ENCODE data around the gene GLB1L. TPM values are rescaled to one million over a fixed set of nuclear protein-coding genes. Genes with fewer than 3 reads are reported as not detected.

The GLB1L gene
- polyA plus RNA-seq, 1 of the 3 experiments (the other 2 are of a cell fraction): 11.7 TPM

GRCh38 chr2:219225350-219225749 lies 19.9 kb downstream of the GLB1L start (continued):
- TF ChIP-seq FOXJ3 (CRISPR knock-in tag; IDR thresholded peaks at IDR 0.05) (no peak), YY1 (IDR thresholded peaks at IDR 0.05; ENCODE audit: low read depth) (no peak), JUND (IDR thresholded peaks at IDR 0.05) (no peak), POLR2AphosphoS5 (IDR thresholded peaks at IDR 0.05; ENCODE audit: low read depth, low read length) (no peak), FOSL2 (IDR thresholded peaks at IDR 0.05; ENCODE audit: borderline replicate concordance, low read depth) (no peak), RXRA (IDR thresholded peaks at IDR 0.05; ENCODE audit: borderline replicate concordance, low read depth) (no peak), REST (IDR thresholded peaks at IDR 0.05; ENCODE audit: low read depth, low read length) (no peak), GABPA (IDR thresholded peaks at IDR 0.05; ENCODE audit: low read depth) (no peak), EP300 (IDR thresholded peaks at IDR 0.05; ENCODE audit: borderline replicate concordance in 1 of 2, low read depth in 1 of 2, low read length in 1 of 2) (no peak)

- no peaks in the 10 kb centered on the region for H4K20me1 ChIP-seq (ENCODE audit: insufficient read depth)
- H3K27ac ChIP-seq (ENCODE audit: low read depth in 2 of 2, low read length in 1 of 2): no peak overlapping the region
- TF ChIP-seq POLR2AphosphoS5 (IDR thresholded peaks at IDR 0.05; ENCODE audit: low read depth, low read length) (no peak), RCOR1 (IDR thresholded peaks at IDR 0.05; ENCODE audit: low read length) (no peak), REST (IDR thresholded peaks at IDR 0.05; ENCODE audit: low read depth, low read length) (no peak), JUND (IDR thresholded peaks at IDR 0.05) (no peak), ZBTB33 (IDR thresholded peaks at IDR 0.05; ENCODE audit: borderline replicate concordance, low read depth) (no peak), MEF2A (IDR thresholded peaks at IDR 0.05; ENCODE audit: borderline replicate concordance, low read depth) (no peak), SMC3 (IDR thresholded peaks at IDR 0.05; ENCODE audit: low read depth, low read length) (no peak), EZH2phosphoT487 (IDR thresholded peaks at IDR 0.05; ENCODE audit: borderline replicate concordance, low read depth) (no peak), FOSL2 (IDR thresholded peaks at IDR 0.05; ENCODE audit: borderline replicate concordance, low read depth) (no peak), NRF1 (IDR thresholded peaks at IDR 0.05; ENCODE audit: low read depth, low read length) (no peak), NFIC (IDR thresholded peaks at IDR 0.05; ENCODE audit: borderline replicate concordance) (no peak), GATA2 (CRISPR knock-in tag; IDR thresholded peaks at IDR 0.05) (no peak), YY1 (IDR thresholded peaks at IDR 0.05; ENCODE audit: low read depth) (no peak), TAF1 (IDR thresholded peaks at IDR 0.05; ENCODE audit: borderline replicate concordance, low read depth, low read length) (no peak), GABPA (IDR thresholded peaks at IDR 0.05; ENCODE audit: low read depth) (no peak)
- H3K36me3 ChIP-seq (replicated peaks in 1 of 2; ENCODE audit: control insufficient read depth in 1 of 2, insufficient read depth in 2 of 2, low read length in 1 of 2): peaks cover 8 to 46% of the 10 kb centered on the region in 2 experiments
- no peak overlapping the region for H3K9ac ChIP-seq
- DNase-seq: no peak
- no peaks in the 10 kb centered on the region for H3K27me3 ChIP-seq (ENCODE audit: insufficient read depth)
- peaks cover 16% of the 10 kb centered on the region for H3K79me2 ChIP-seq (ENCODE audit: insufficient read depth)
- no peak overlapping the region for H3K4me2 ChIP-seq
- POLR2A ChIA-PET: no interaction called here
- H3K4me1 ChIP-seq (ENCODE audit: control insufficient read depth in 1 of 2, insufficient read depth in 2 of 2, low read depth in 1 of 2, low read length in 1 of 2): peaks cover 5 to 22% of the 10 kb centered on the region in 2 experiments; a peak in 3 of 4 replicates
- peaks cover 9% of the 10 kb centered on the region for H3F3A ChIP-seq (replicated peaks; ENCODE audit: insufficient read depth)
- CTCF ChIA-PET: interaction anchor here (0.6 to 1.1 kb wide), 3 partner anchors 53 to 71 kb away, joined by 3 to 4 read pairs (median 3); no protein-coding TSS in a partner anchor
- H3K9me2 ChIP-seq: no peaks in the 10 kb centered on the region
- WGBS (ENCODE audit: low lambda C conversion rate): 93% methylated on average over 22 of the region's 31 CpGs
- H2AFZ ChIP-seq (ENCODE audit: low read depth): no peak overlapping the region
- no peak overlapping the region for H3K4me3 ChIP-seq (ENCODE audit: low read depth in 2 of 2, low read length in 1 of 2)
- no peaks in the 10 kb centered on the region for H3K9me3 ChIP-seq
Observed at GRCh38 chr2:219223831-219224610, 21.2 kb downstream of the GLB1L start.
